T-cell (primary cell): Measurements from ENCODE around the gene HNRNPAB. TPM values are rescaled to one million over a fixed set of nuclear protein-coding genes. Genes with fewer than 3 reads are reported as not detected.

Experiments used
- ATAC-seq, 4 experiments: fragments of 200-7000 bp in 3 of 4; fragments of 150-1000 bp in 1 of 4; cut with Tn5 transposase; replicated peaks in 1 of 4; 1 replicate in 3 of 4; 2 replicates in 1 of 4; pipeline ENCODE4 v1.10.0; 2021; ENCODE audit warnings: moderate library complexity in 3 of 4, mild to moderate bottlenecking in 2 of 4, moderate number of reproducible peaks in 1 of 4
- CTCF ChIA-PET, 2 donors: fragments of 300-600 bp; sonication (Branson Sonifier 250); formaldehyde crosslinking; loops; one replicate each; lab custom pipeline; 2022; ENCODE audit warnings: antibody characterized with exemption in 2 of 2; lab: Charles Lee
- POLR2A ChIA-PET, 2 donors: fragments of 300-600 bp; sonication (Branson Sonifier 250); formaldehyde crosslinking; loops; one replicate each; lab custom pipeline; 2022; ENCODE audit warnings: antibody characterized with exemption in 2 of 2; lab: Charles Lee
- DNase-seq, 35 experiments: peaks; one replicate each; pipeline versions ENCODE4 v3.0.0 to v3.0.0-alpha.2; 2013 to 2023
- H3K27ac ChIP-seq: one replicate; pipeline ENCODE4 v1.5.1; 2013; ENCODE audit warnings: low read length
- H3K27me3 ChIP-seq, 2 experiments: replicated peaks in 1 of 2; 1 replicate in 1 of 2; 2 replicates in 1 of 2; pipeline versions ENCODE4 v1.6.1 to v1.7.0; 2013; ENCODE audit warnings: low read length in 1 of 2, mixed read lengths in 1 of 2; ENCODE audit not compliant: control insufficient read depth in 2 of 2, insufficient read depth in 2 of 2; ENCODE audit errors: extremely low read depth in 1 of 2
- H3K36me3 ChIP-seq, 2 donors: 1 replicate in 1 of 2; 2 replicates in 1 of 2; pipeline versions ENCODE4 v1.6.1 to v1.7.0; 2013; ENCODE audit warnings: low read length in 1 of 2; ENCODE audit not compliant: control insufficient read depth in 2 of 2, insufficient read depth in 1 of 2; ENCODE audit errors: extremely low read depth in 1 of 2
- H3K4me1 ChIP-seq, 2 experiments: 1 replicate in 1 of 2; 2 replicates in 1 of 2; pipeline versions ENCODE4 v1.6.1 to v1.7.0; 2013; ENCODE audit warnings: low read length in 2 of 2, mixed read lengths in 1 of 2; ENCODE audit not compliant: insufficient read depth in 2 of 2, control insufficient read depth in 1 of 2; ENCODE audit errors: extremely low read depth in 1 of 2
- H3K4me3 ChIP-seq, 2 donors: 1 replicate in 1 of 2; 2 replicates in 1 of 2; pipeline versions ENCODE4 v1.5.1 to v1.7.0; 2013; ENCODE audit warnings: mild to moderate bottlenecking in 2 of 2, low read length in 1 of 2, moderate library complexity in 1 of 2; ENCODE audit not compliant: control insufficient read depth in 1 of 2; ENCODE audit errors: extremely low read depth in 1 of 2
- H3K9me3 ChIP-seq: 2 replicates; pipeline ENCODE4 v1.7.0; 2013
- H3K27ac Mint-ChIP-seq, 2 donors: one replicate each; pipeline ENCODE4 v1.8.0; 2020 to 2021; ENCODE audit warnings: mild to moderate bottlenecking in 2 of 2, mixed read lengths in 2 of 2
- H3K27me3 Mint-ChIP-seq, 2 donors: one replicate each; pipeline ENCODE4 v1.8.0; 2021 to 2022; ENCODE audit warnings: mixed read lengths in 2 of 2
- H3K36me3 Mint-ChIP-seq: one replicate; pipeline ENCODE4 v1.8.0; 2021; ENCODE audit warnings: mixed read lengths
- H3K4me1 Mint-ChIP-seq, 3 donors: one replicate each; pipeline ENCODE4 v1.8.0; 2020 to 2022; ENCODE audit warnings: mixed read lengths in 3 of 3, mild to moderate bottlenecking in 1 of 3
- H3K4me3 Mint-ChIP-seq, 3 donors: one replicate each; pipeline ENCODE4 v1.8.0; 2020 to 2022; ENCODE audit warnings: mild to moderate bottlenecking in 3 of 3, mixed read lengths in 3 of 3, moderate library complexity in 3 of 3
- H3K9me3 Mint-ChIP-seq, 3 donors: one replicate each; pipeline ENCODE4 v1.8.0; 2020 to 2022; ENCODE audit warnings: mixed read lengths in 3 of 3
- WGBS: methylation state at CpG from one replicate; pipeline ENCODE4 v1.1.5; 2013; ENCODE audit warnings: missing lambda C conversion rate; ENCODE audit not compliant: insufficient coverage; 5-methylcytosine and 5-hydroxymethylcytosine counted together
- total RNA-seq, 35 experiments: library from RNA in 6 of 35; stranded (reverse) in 6 of 35; fragments of 120-200 nt in 1 of 35; gene quantifications; one replicate each; pipeline versions ENCODE4 v1.2.1 to v1.2.4 and lab custom pipeline; 2013 to 2026

HNRNPAB gene
- total RNA-seq, 5 donors from 2014 or later (not counting 1 experiment from before 2014, with no cell fraction given): 78.8 to 89.2 (median 85.1) TPM

- peak; percentile 24 to 76 (median 49) for DNase-seq
- peaks cover 12 to 35% of the 10 kb centered on the region in 2 experiments for H3K4me1 ChIP-seq
- ATAC-seq: peak; percentile 42 to 63 (median 58)
- ChIA-PET CTCF (interaction anchor here in 1 of 2 donors (1.0 to 1.4 kb wide), 2 partner anchors 26 to 1418 kb away, joined by 3 to 4 read pairs; partner anchors contain the start of gene HNRNPH1), POLR2A (interaction anchor here in 1 of 2 donors (1.1 kb wide), 1 partner anchor 9 kb away, joined by 3 read pairs; no protein-coding TSS in a partner anchor)
- H3K9me3 Mint-ChIP-seq: no peaks in the 10 kb centered on the region
- H3K27me3 ChIP-seq: no peaks in the 10 kb centered on the region
- H3K36me3 Mint-ChIP-seq: peaks cover 32% of the 10 kb centered on the region
- H3K27ac ChIP-seq: peak overlapping the region; percentile 11
- peaks cover 38 to 43% (median 39%) of the 10 kb centered on the region in 3 donors for H3K4me1 Mint-ChIP-seq
- peaks cover 5 to 36% of the 10 kb centered on the region in 2 donors for H3K36me3 ChIP-seq
- H3K27ac Mint-ChIP-seq: peak overlapping the region; percentile 86 to 92
- WGBS: under 1% methylated on average over 83 of the region's 90 CpGs
- peaks cover 0 to 3% of the 10 kb centered on the region in 2 donors for H3K27me3 Mint-ChIP-seq
- H3K9me3 ChIP-seq: no peaks in the 10 kb centered on the region
- peak overlapping the region; percentile 78 to 99 (median 93) for H3K4me3 Mint-ChIP-seq
- H3K4me3 ChIP-seq: peak overlapping the region; percentile 80 to 91
Measured at GRCh38 chr5:178204935-178205748, 809 bp downstream of the HNRNPAB start.

- H3K27ac Mint-ChIP-seq: peak overlapping the region; percentile 86 to 92
- peaks cover 39 to 43% (median 40%) of the 10 kb centered on the region in 3 donors for H3K4me1 Mint-ChIP-seq
- no peak for DNase-seq
- Histone ChIP-seq H3K27me3 (no peaks in the 10 kb centered on the region), H3K9me3 (no peaks in the 10 kb centered on the region), H3K4me1 (peaks cover 12 to 35% of the 10 kb centered on the region in 2 experiments), H3K36me3 (peaks cover 5 to 41% of the 10 kb centered on the region in 2 donors), H3K27ac (peak overlapping the region; percentile 11), H3K4me3 (peak overlapping the region; percentile 60 to 80)
- H3K36me3 Mint-ChIP-seq: peaks cover 37% of the 10 kb centered on the region
- H3K4me3 Mint-ChIP-seq: peak overlapping the region; percentile 78 to 93 (median 81)
- 19% methylated on average over 2 of the region's 5 CpGs for WGBS
- ChIA-PET POLR2A (no interaction called here), CTCF (interaction anchor here in 1 of 2 donors (1.0 kb wide), 1 partner anchor 26 kb away, joined by 3 read pairs; no protein-coding TSS in a partner anchor)
- ATAC-seq: no peak
- H3K27me3 Mint-ChIP-seq: peaks cover 0 to 3% of the 10 kb centered on the region in 2 donors
- H3K9me3 Mint-ChIP-seq: no peaks in the 10 kb centered on the region
Measured at GRCh38 chr5:178205749-178206047, 1.4 kb downstream of the HNRNPAB start.

- Mint-ChIP-seq H3K4me1 (peaks cover 40 to 43% (median 40%) of the 10 kb centered on the region in 3 donors), H3K27me3 (peaks cover 0 to 3% of the 10 kb centered on the region in 2 donors), H3K36me3 (peaks cover 42% of the 10 kb centered on the region), H3K9me3 (no peaks in the 10 kb centered on the region), H3K27ac (peak overlapping the region; percentile 86 to 92), H3K4me3 (peak overlapping the region; percentile 78 to 93 (median 81))
- peak overlapping the region; percentile 11 for H3K27ac ChIP-seq
- WGBS: 23% methylated on average over 9 of the region's 12 CpGs
- no peaks in the 10 kb centered on the region for H3K27me3 ChIP-seq
- ChIA-PET CTCF (interaction anchor here in 1 of 2 donors (0.6 to 1.0 kb wide), 2 partner anchors 25 to 61 kb away, joined by 3 to 4 read pairs; no protein-coding TSS in a partner anchor), POLR2A (no interaction called here)
- H3K9me3 ChIP-seq: no peaks in the 10 kb centered on the region
- DNase-seq (peak in 1 of 35 experiments; percentile 50), ATAC-seq (no peak)
- H3K4me1 ChIP-seq: peaks cover 12 to 35% of the 10 kb centered on the region in 2 experiments
- peaks cover 5 to 49% of the 10 kb centered on the region in 2 donors for H3K36me3 ChIP-seq
- H3K4me3 ChIP-seq: peak overlapping the region; percentile 60 to 80
Measured at GRCh38 chr5:178206166-178207101, 2.1 kb downstream of the HNRNPAB start.

GRCh38 chr5:178207183-178207916, 3.0 kb downstream of the HNRNPAB start:
- WGBS: 100% methylated on average over 4 of the region's 5 CpGs
- ATAC-seq: no peak
- Histone ChIP-seq H3K9me3 (no peaks in the 10 kb centered on the region), H3K4me1 (peaks cover 12 to 35% of the 10 kb centered on the region in 2 experiments), H3K4me3 (no peak overlapping the region), H3K36me3 (peaks cover 5 to 58% of the 10 kb centered on the region in 2 donors), H3K27ac (peak overlapping the region; percentile 14), H3K27me3 (no peaks in the 10 kb centered on the region)
- POLR2A ChIA-PET: no interaction called here
- CTCF ChIA-PET: no interaction called here
- peak overlapping the region; percentile 86 to 92 for H3K27ac Mint-ChIP-seq
- peaks cover 40 to 43% (median 43%) of the 10 kb centered on the region in 3 donors for H3K4me1 Mint-ChIP-seq
- no peaks in the 10 kb centered on the region for H3K9me3 Mint-ChIP-seq
- peaks cover 44% of the 10 kb centered on the region for H3K36me3 Mint-ChIP-seq
- H3K4me3 Mint-ChIP-seq: peak overlapping the region in 1 of 3 donors; percentile 93
- H3K27me3 Mint-ChIP-seq: peaks cover 0 to 3% of the 10 kb centered on the region in 2 donors
- no peak for DNase-seq

- Mint-ChIP-seq H3K4me3 (peak overlapping the region in 2 of 3 donors; percentile 7 to 38), H3K36me3 (peaks cover 49% of the 10 kb centered on the region), H3K4me1 (peaks cover 40 to 43% (median 43%) of the 10 kb centered on the region in 3 donors), H3K9me3 (no peaks in the 10 kb centered on the region), H3K27ac (peak overlapping the region; percentile 51 to 92), H3K27me3 (peaks cover 0 to 3% of the 10 kb centered on the region in 2 donors)
- Histone ChIP-seq H3K27ac (peak overlapping the region; percentile 14), H3K4me1 (peaks cover 12 to 36% of the 10 kb centered on the region in 2 experiments), H3K9me3 (no peaks in the 10 kb centered on the region), H3K4me3 (no peak overlapping the region), H3K27me3 (no peaks in the 10 kb centered on the region), H3K36me3 (peaks cover 5 to 63% of the 10 kb centered on the region in 2 donors)
- no peak for DNase-seq
- no CpG with 5 or more reads among the region's 1 CpG for WGBS
- ChIA-PET CTCF (no interaction called here), POLR2A (no interaction called here)
- ATAC-seq: no peak
Measured at GRCh38 chr5:178207917-178208280, 3.6 kb downstream of the HNRNPAB start.
